Measurements from ENCODE around the gene PRR7. TPM values are rescaled to one million over a fixed set of nuclear protein-coding genes. Genes with fewer than 3 reads are reported as not detected.

Gene PRR7
- total and polyA plus RNA-seq, 8 donors, result 0.61 to 3.7 (median 1.1) TPM; not detected in 4

GRCh38 chr5:177447611-177448243 is 1.1 kb downstream of the PRR7 start:
- TF ChIP-seq POLR2AphosphoS5 (IDR thresholded peaks at IDR 0.05), result peak in 1 of 3 donors; percentile 40
- no peak for TF ChIP-seq EP300 (IDR thresholded peaks at IDR 0.05)
- Histone ChIP-seq H3K4me1 (peaks cover 23 to 34% (median 27%) of the 10 kb centered on the region in 4 donors), H3K27me3 (peaks cover 0 to 49% (median 12%) of the 10 kb centered on the region in 3 donors), H3K36me3 (peaks cover 0 to 2% (median 2%) of the 10 kb centered on the region in 4 donors), H3K9me3 (no peaks in the 10 kb centered on the region), H3K27ac (peak overlapping the region in 1 of 5 donors; percentile 23), H3K4me3 (peak overlapping the region; percentile 58 to 75 (median 70))
- intact Hi-C loops (cut with DNase I; ENCODE audit: low total_unique reads), result no loop called here
- DNase-seq, result peak; percentile 54 to 81
- 4 to 14% (median 7%) methylated on average over 9 to 23 of the region's 23 CpGs for WGBS, 5 donors

GRCh38 chr5:177448244-177448950 is 1.8 kb downstream of the PRR7 start:
- 64 to 77% (median 69%) methylated on average over 6 of the region's 6 CpGs for WGBS, 5 donors

DNA sequence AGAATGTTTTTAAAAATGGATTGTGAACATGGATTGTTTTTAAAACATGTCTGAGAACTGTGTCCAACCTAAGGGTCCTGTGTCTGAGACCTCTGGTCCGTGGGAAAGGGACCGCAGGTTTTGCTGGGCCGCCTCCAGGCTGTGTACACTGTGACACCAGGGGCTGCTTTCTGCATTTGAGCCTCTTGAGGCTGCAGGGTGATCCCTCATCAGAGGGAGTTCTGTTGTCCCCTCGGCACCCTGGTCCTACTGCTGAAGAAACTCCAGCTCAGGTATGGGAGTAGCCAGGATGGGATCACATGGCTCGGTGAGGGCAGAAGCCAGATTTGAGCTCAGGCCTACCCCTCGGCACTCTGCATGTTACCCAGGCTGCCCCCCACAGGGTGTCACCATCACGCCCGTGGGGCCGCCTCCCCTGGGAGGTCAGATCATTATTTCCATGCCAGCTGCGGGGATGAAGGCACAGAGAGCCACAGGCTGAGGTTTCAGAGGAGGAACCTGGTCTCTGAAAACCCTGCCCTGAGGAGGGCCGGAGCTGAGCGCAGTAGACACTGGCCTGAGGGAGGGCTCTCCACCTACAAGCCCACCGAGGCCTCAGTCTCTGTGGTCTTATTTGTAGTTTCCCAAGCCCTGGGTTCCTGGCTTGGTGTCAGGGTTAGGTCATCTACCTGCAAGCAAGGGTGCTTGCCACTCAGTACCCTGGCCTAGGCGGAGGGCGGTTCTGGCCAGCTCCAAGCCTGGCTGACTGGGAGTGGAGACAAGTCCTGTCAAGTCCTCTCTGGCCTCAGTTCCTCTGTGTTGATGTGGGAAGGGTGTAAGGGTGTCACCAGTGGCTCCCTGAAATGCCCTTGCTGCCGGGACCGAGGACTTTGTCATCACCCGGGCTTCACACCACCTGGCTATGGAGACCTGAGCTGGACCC is 2.8 kb downstream of the PRR7 start:
- Histone ChIP-seq H3K27ac (no peak overlapping the region), H3K36me3 (no peaks in the 10 kb centered on the region), H3K9me3 (no peaks in the 10 kb centered on the region), H3K27me3 (peaks cover 0 to 55% (median 12%) of the 10 kb centered on the region in 3 donors), H3K4me3 (no peak overlapping the region), H3K4me1 (peaks cover 29 to 44% (median 37%) of the 10 kb centered on the region in 4 donors)
- DNase-seq, result no peak
- no peak for TF ChIP-seq EP300 (IDR thresholded peaks at IDR 0.05)
- TF ChIP-seq POLR2A (IDR thresholded peaks at IDR 0.05), result no peak
- 83 to 92% (median 87%) methylated on average over 8 to 18 of the region's 18 CpGs for WGBS, 5 donors
- intact Hi-C loops (cut with DNase I; ENCODE audit: low total_unique reads), result no loop called here

More at GRCh38 chr5:177448244-177448950, 1.8 kb downstream of the PRR7 start:
- TF ChIP-seq, protein P1, sequence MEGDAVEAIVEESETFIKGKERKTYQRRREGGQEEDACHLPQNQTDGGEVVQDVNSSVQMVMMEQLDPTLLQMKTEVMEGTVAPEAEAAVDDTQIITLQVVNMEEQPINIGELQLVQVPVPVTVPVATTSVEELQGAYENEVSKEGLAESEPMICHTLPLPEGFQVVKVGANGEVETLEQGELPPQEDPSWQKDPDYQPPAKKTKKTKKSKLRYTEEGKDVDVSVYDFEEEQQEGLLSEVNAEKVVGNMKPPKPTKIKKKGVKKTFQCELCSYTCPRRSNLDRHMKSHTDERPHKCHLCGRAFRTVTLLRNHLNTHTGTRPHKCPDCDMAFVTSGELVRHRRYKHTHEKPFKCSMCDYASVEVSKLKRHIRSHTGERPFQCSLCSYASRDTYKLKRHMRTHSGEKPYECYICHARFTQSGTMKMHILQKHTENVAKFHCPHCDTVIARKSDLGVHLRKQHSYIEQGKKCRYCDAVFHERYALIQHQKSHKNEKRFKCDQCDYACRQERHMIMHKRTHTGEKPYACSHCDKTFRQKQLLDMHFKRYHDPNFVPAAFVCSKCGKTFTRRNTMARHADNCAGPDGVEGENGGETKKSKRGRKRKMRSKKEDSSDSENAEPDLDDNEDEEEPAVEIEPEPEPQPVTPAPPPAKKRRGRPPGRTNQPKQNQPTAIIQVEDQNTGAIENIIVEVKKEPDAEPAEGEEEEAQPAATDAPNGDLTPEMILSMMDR (IDR thresholded peaks at IDR 0.05), result no peak
- TF ChIP-seq POLR2A (IDR thresholded peaks at IDR 0.05), result no peak
- no peak for TF ChIP-seq EP300 (IDR thresholded peaks at IDR 0.05)
- TF ChIP-seq POLR2AphosphoS5 (IDR thresholded peaks at IDR 0.05), result no peak
- DNase-seq, result no peak
- intact Hi-C loops (cut with DNase I; ENCODE audit: low total_unique reads), result no loop called here
- no peaks in the 10 kb centered on the region for H3K9me3 ChIP-seq
- no peaks in the 10 kb centered on the region for H3K36me3 ChIP-seq
- H3K27ac ChIP-seq, result no peak overlapping the region
- peaks cover 23 to 34% (median 28%) of the 10 kb centered on the region in 4 donors for H3K4me1 ChIP-seq
- peaks cover 0 to 53% (median 12%) of the 10 kb centered on the region in 3 donors for H3K27me3 ChIP-seq
- H3K4me3 ChIP-seq, result no peak overlapping the region

DNA sequence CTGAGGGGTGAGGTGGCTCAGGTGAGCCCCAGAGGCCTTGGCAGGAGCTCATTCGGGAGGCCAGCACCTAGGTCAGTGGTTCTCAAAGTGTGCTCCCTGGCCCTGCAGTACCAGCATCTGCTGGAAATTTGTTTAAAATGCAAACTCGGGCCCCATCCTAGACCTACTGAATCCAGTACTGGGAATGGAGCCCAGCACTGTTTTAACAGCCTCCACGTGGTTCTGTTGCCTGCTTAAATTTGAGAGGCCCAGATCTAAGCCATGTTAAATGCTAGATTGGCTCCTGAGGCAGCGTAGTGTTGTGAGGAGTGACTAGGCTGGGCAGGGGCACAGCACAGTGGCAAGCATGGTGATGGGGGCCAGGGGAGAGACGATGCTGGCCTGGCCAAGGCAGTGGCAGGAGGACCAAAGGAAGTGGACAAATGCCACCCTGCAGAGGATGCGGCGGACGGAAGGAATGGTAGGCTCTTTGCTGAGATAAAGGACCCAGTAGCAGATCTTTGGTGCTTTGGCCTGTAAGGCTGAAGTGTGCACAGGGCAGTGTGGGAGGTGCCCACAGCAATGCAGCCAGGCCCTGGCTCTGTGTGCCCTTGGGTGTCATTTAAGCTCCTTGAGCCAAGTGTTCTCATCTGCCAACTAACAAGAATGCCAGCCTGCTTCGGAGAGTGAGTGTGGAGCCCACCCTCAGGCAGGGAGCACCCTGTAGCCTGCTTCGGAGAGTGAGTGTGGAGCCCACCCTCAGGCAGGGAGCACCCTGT is 4.2 kb downstream of the PRR7 start:
- peaks cover 0 to 55% (median 12%) of the 10 kb centered on the region in 3 donors for H3K27me3 ChIP-seq
- 86 to 93% (median 91%) methylated on average over 10 of the region's 10 CpGs for WGBS, 5 donors
- TF ChIP-seq POLR2AphosphoS5 (IDR thresholded peaks at IDR 0.05), result no peak
- TF ChIP-seq EP300 (IDR thresholded peaks at IDR 0.05), result no peak
- no peak for TF ChIP-seq POLR2A (IDR thresholded peaks at IDR 0.05)
- TF ChIP-seq, protein P1 (IDR thresholded peaks at IDR 0.05), result no peak
- peaks cover 34 to 49% (median 40%) of the 10 kb centered on the region in 4 donors for H3K4me1 ChIP-seq
- intact Hi-C loops (cut with DNase I; ENCODE audit: low total_unique reads), result no loop called here
- no peaks in the 10 kb centered on the region for H3K9me3 ChIP-seq
- no peak overlapping the region for H3K4me3 ChIP-seq
- H3K36me3 ChIP-seq, result no peaks in the 10 kb centered on the region
- no peak overlapping the region for H3K27ac ChIP-seq
- no peak for DNase-seq
